Activated T-helper 1 cell treated with anti-CD3 and anti-CD28 coated beads, Interleukin-12 subunit alpha, Interleukin-12 subunit beta, Interleukin-2, Interleukin-4 antibody, amounts not matched to agents 30 ng/mL and 10 ng/mL and 1 ng/mL, durations not matched to agents 14 hours and 24 hours and 36 hours (primary cell): Measurements from ENCODE around the gene ARHGEF9. TPM values are rescaled to one million over a fixed set of nuclear protein-coding genes. Genes with fewer than 3 reads are reported as not detected.

ENCODE experiments used
- DNase-seq: peaks from one replicate; pipeline ENCODE4 v3.0.0; 2021; ENCODE audit warnings: low spot score
- H3K27ac Mint-ChIP-seq: one replicate; pipeline ENCODE4 v1.8.0; 2021; ENCODE audit warnings: mild to moderate bottlenecking, mixed read lengths
- H3K27me3 Mint-ChIP-seq: one replicate; pipeline ENCODE4 v1.8.0; 2022; ENCODE audit warnings: mild to moderate bottlenecking, moderate library complexity, mixed read lengths; ENCODE audit not compliant: insufficient read depth
- H3K36me3 Mint-ChIP-seq: one replicate; pipeline ENCODE4 v1.8.0; 2021; ENCODE audit warnings: low read depth, mixed read lengths
- H3K4me1 Mint-ChIP-seq: one replicate; pipeline ENCODE4 v1.8.0; 2021; ENCODE audit warnings: low read depth, mixed read lengths
- H3K4me3 Mint-ChIP-seq: one replicate; pipeline ENCODE4 v1.8.0; 2021; ENCODE audit warnings: mild to moderate bottlenecking, moderate library complexity, mixed read lengths
- H3K9me3 Mint-ChIP-seq: one replicate; pipeline ENCODE4 v1.8.0; 2021; ENCODE audit warnings: mixed read lengths
- intact Hi-C: fragments of 100-400 bp; cut with micrococcal nuclease; formaldehyde crosslinking; loops from one replicate; pipeline ENCODE4 v1.15.1; 2024
- total RNA-seq: library from RNA; stranded (reverse); gene quantifications from 2 replicates; pipeline ENCODE4 v1.2.3, GENCODE V29; 2022

ARHGEF9 gene
- total RNA-seq, 1 donor from 2014 or later, result 18.9 TPM

GRCh38 chrX:63613531-63614028, 171.4 kb downstream of the ARHGEF9 start:
- intact Hi-C loops, result no loop called here
- no peaks in the 10 kb centered on the region for H3K27me3 Mint-ChIP-seq
- no peaks in the 10 kb centered on the region for H3K36me3 Mint-ChIP-seq
- H3K4me1 Mint-ChIP-seq, result no peaks in the 10 kb centered on the region
- no peak for DNase-seq
- no peaks in the 10 kb centered on the region for H3K9me3 Mint-ChIP-seq
- no peak overlapping the region for H3K27ac Mint-ChIP-seq
- H3K4me3 Mint-ChIP-seq, result no peak overlapping the region

- Mint-ChIP-seq H3K27ac (no peak overlapping the region), H3K36me3 (no peaks in the 10 kb centered on the region), H3K27me3 (no peaks in the 10 kb centered on the region), H3K9me3 (no peaks in the 10 kb centered on the region), H3K4me3 (no peak overlapping the region), H3K4me1 (no peaks in the 10 kb centered on the region)
- DNase-seq, result no peak
- intact Hi-C loops, result no loop called here
Measured at GRCh38 chrX:63585936-63586335, 199.1 kb downstream of the ARHGEF9 start.
